HUES48 (cell line): ENCODE data around the gene TLL2.

Source experiments
- H3K27ac ChIP-seq: one replicate; pipeline ENCODE4 v1.7.0; 2013; ENCODE audit warnings: low read depth, low read length, inconsistent platforms
- H3K27me3 ChIP-seq: 2 replicates; pipeline ENCODE4 v1.6.1; 2013; ENCODE audit warnings: mild to moderate bottlenecking, low read length; ENCODE audit not compliant: control insufficient read depth, insufficient read depth
- H3K36me3 ChIP-seq: 2 replicates; pipeline ENCODE4 v1.6.1; 2013; ENCODE audit warnings: low read length; ENCODE audit not compliant: control insufficient read depth, insufficient read depth
- H3K4me1 ChIP-seq: 2 replicates; pipeline ENCODE4 v1.6.1; 2013; ENCODE audit warnings: mild to moderate bottlenecking, low read length; ENCODE audit not compliant: control insufficient read depth, insufficient read depth
- H3K4me3 ChIP-seq: 2 replicates; pipeline ENCODE4 v1.5.1; 2013; ENCODE audit warnings: mild to moderate bottlenecking, low read depth, low read length
- H3K9ac ChIP-seq: 2 replicates; pipeline ENCODE4 v1.6.1; 2013; ENCODE audit warnings: mild to moderate bottlenecking, low read depth, low read length, moderate library complexity
- H3K9me3 ChIP-seq: 2 replicates; pipeline ENCODE4 v1.6.1; 2013; ENCODE audit warnings: low read length; ENCODE audit not compliant: control insufficient read depth, insufficient read depth

TLL2 gene

DNA sequence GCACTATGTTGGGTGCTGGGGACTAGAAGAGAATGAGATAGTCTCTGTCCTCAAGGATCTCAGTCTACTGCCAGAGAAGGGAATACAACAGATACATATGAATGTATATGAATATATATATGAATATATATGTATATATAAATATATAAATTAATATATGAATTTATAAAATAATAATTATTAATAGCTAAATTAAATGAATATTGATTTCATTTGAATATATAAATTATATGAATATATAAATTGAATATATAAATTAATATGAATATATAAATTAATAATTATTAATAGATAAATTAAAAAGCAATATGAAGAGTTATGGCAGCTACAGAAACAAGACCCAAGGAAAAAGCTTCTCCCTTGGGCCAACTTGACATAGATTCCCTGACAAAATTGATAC, 95.1 kb downstream of the TLL2 start:
- no peaks in the 10 kb centered on the region for H3K27me3 ChIP-seq
- no peaks in the 10 kb centered on the region; the same call in 1 of the 2 replicates for H3K4me1 ChIP-seq
- H3K9ac ChIP-seq: no peak overlapping the region
- H3K4me3 ChIP-seq: no peak overlapping the region
- H3K9me3 ChIP-seq: no peaks in the 10 kb centered on the region
- no peak overlapping the region for H3K27ac ChIP-seq
- no peaks in the 10 kb centered on the region for H3K36me3 ChIP-seq

DNA sequence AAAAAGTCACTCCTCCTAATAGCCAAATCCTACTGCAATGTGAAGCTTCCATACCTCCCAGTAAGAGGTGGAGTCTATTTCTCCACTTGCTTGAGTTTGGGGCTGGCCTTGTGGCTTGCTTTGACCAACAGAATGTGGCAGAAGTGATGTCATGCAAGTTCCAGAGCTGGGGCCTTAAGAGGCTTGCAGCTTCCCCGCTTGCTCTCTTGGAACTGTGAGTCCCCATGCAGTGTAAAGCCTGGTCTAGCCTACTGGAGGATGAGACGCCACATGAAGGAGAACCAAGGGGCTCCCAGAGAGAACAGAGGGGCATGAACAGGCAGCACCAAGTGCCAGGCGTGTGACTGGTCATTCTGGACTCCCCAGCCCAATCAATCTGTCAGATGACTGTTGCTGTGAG, 96.3 kb downstream of the TLL2 start:
- no peaks in the 10 kb centered on the region for H3K36me3 ChIP-seq
- H3K9me3 ChIP-seq: no peaks in the 10 kb centered on the region
- H3K9ac ChIP-seq: no peak overlapping the region
- H3K4me3 ChIP-seq: no peak overlapping the region
- no peak overlapping the region for H3K27ac ChIP-seq
- H3K27me3 ChIP-seq: no peaks in the 10 kb centered on the region
- no peaks in the 10 kb centered on the region; the same call in 1 of the 2 replicates for H3K4me1 ChIP-seq

DNA sequence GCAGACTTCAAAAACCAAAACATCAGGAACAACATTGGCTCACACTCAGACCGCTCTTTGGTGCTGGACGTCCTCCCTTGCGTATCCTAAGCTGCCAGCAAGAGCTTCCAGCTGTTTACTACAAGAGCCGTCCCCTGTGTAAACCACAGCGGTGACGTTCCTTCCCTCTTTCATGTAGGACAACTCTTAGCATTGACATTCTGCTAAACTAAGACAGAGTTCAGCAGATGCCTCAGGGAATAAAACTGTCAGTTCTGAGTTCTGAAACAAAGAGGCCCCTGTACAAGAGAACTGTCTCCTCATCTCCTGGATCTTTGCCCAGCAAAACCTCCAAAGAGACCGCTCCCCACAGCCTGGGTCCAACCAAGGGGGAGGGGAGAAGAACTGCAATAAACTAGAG, 97.1 kb downstream of the TLL2 start:
- H3K27me3 ChIP-seq: no peaks in the 10 kb centered on the region
- H3K9me3 ChIP-seq: no peaks in the 10 kb centered on the region
- no peaks in the 10 kb centered on the region for H3K36me3 ChIP-seq
- no peak overlapping the region for H3K4me3 ChIP-seq
- H3K27ac ChIP-seq: no peak overlapping the region
- no peaks in the 10 kb centered on the region; the same call in 1 of the 2 replicates for H3K4me1 ChIP-seq
- no peak overlapping the region for H3K9ac ChIP-seq

DNA sequence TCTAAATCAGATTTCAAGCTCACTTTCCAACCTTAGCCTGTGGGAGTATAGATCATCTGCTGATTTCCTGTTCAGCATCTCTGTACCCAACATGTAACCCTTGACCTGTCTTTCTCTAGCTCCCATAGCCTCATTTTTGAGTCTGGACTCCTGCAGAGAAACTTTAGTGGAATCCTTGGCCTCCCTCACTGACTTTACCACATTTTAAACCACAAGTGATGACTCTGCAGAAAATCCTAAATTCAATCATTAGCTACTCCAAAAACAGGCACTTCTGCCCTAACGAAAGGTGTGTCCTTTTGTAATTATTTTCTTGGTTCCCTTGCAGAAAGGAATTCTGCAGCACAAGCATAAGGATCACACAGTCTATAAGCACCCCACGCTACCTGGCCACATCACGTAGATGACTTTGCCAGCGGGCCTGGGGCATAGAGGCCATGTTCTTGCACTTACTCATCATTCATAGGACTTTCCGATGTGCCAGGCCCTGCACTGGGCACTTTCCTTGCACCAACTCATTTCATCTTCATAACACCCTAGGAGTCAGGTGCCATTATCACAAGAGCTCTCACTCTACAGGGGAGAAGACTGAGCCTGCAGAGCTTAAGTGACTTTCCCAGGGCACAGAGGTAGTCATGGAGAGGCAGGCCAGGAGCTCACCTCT, 97.7 kb downstream of the TLL2 start:
- Histone ChIP-seq H3K4me3 (no peak overlapping the region), H3K4me1 (no peaks in the 10 kb centered on the region; the same call in 1 of the 2 replicates), H3K9me3 (no peaks in the 10 kb centered on the region), H3K36me3 (no peaks in the 10 kb centered on the region), H3K27me3 (no peaks in the 10 kb centered on the region), H3K9ac (no peak overlapping the region), H3K27ac (no peak overlapping the region)

DNA sequence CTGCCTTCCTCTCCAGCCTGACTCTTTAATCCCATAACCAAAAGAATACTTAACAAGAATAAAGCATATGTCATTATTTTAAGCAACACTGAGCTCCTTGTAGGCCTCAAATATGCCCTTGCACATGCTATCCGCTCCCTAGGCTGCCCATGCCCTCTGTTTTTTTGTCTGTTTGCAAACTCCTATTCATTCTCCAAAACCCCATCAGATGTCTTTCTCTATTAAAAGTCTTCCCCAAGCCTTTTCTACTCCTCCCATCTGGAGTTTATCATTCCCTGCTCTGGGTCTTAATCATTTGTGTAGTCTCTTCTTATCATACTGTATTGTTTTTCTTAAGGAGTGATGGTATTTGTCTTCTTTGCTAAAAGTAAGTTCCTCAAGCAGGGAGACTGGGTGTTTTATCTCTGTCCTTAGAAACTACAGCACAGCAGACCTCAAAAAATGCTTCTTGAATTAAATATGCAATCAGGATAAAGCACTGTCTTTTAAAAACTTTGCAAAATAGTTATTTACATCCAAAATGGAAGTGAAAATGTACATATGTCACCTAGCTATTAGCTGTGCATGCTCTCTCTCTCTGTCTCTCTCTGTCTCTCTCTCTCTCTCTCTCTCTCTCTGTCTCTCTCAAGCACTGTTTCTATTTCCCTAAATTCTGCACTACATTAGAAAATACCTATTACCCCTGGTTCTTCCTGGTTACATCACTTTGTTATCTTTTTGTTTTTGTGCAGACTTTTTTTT, 98.4 kb downstream of the TLL2 start:
- no peaks in the 10 kb centered on the region for H3K9me3 ChIP-seq
- no peak overlapping the region for H3K27ac ChIP-seq
- H3K9ac ChIP-seq: no peak overlapping the region

GRCh38 chr10:96414303-96414702, 99.4 kb downstream of the TLL2 start:
- Histone ChIP-seq H3K4me3 (no peak overlapping the region), H3K27me3 (no peaks in the 10 kb centered on the region), H3K27ac (no peak overlapping the region), H3K9ac (no peak overlapping the region), H3K4me1 (no peaks in the 10 kb centered on the region; the same call in 1 of the 2 replicates), H3K9me3 (no peaks in the 10 kb centered on the region), H3K36me3 (no peaks in the 10 kb centered on the region)

More for the DNA sequence above, 98.4 kb downstream of the TLL2 start:
- no peak overlapping the region for H3K4me3 ChIP-seq
- H3K27me3 ChIP-seq: no peaks in the 10 kb centered on the region
- H3K36me3 ChIP-seq: no peaks in the 10 kb centered on the region
- no peaks in the 10 kb centered on the region; the same call in 1 of the 2 replicates for H3K4me1 ChIP-seq

DNA sequence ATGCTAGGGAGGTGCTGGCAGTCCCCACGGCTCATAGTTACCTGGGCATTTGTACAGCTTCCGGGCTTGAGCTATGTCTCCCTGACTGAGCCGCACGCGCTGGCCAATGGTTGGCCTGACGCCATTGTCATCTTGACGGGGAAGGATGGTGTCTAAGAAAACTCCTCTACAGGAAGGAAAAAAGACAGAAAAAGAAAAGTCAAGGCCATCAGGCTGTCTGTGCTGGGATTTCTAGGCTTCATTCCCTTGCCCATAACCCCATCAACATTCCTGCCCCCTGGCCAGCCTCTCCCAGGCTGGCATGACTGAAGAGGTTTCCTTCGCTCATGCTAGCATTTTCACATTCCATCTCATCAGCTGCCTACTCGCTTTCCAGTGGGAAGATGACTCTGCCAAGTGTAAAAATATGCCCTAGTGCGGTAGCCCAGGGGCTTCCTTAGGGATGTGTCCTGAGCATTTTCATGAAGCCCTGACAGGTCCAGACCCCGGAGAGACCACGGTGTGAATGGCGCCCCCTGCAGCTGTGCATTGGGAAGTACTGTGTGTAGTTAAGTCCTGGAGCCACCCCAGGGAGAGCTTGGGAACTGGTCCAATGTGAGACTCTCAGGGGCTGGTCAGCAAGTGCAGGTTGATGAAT, 100.5 kb downstream of the TLL2 start:
- Histone ChIP-seq H3K4me3 (no peak overlapping the region), H3K36me3 (no peaks in the 10 kb centered on the region), H3K27me3 (no peaks in the 10 kb centered on the region), H3K9me3 (no peaks in the 10 kb centered on the region), H3K9ac (no peak overlapping the region), H3K4me1 (no peaks in the 10 kb centered on the region; the same call in 1 of the 2 replicates), H3K27ac (no peak overlapping the region)

DNA sequence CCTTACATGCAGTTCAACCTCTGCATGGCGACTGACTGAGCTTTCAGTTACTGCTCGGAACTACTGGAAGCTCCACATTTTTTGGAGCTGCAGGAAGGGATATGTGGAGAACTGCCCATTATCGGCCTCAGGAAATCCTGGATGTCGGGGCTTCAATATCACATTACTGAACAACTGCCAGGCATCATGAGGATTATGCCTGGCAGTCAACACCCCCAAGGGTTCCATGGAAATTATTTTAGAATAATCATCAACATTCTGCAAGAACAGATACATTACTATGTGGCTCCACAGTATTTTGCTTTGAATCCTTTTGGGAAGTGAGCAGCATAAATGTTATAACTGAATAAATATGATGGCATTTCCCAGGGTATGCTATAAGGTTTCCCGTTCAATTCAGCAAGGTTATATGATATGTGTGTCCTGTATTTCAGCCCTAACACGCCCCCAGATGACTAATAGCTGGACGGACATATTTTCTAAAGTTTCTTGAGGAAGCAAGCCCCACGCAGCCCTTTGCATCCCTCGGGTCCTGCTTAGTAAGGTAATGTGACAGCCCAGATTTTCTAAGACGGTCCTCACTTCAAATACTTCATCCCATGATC, 101.9 kb downstream of the TLL2 start:
- H3K36me3 ChIP-seq: no peaks in the 10 kb centered on the region
- no peak overlapping the region for H3K4me3 ChIP-seq
- H3K27me3 ChIP-seq: no peaks in the 10 kb centered on the region
- H3K4me1 ChIP-seq: no peaks in the 10 kb centered on the region
- H3K9me3 ChIP-seq: no peaks in the 10 kb centered on the region
- no peak overlapping the region for H3K9ac ChIP-seq
- H3K27ac ChIP-seq: no peak overlapping the region

- Histone ChIP-seq H3K9me3 (no peaks in the 10 kb centered on the region), H3K27ac (no peak overlapping the region), H3K4me1 (no peaks in the 10 kb centered on the region), H3K36me3 (no peaks in the 10 kb centered on the region), H3K27me3 (no peaks in the 10 kb centered on the region), H3K9ac (no peak overlapping the region), H3K4me3 (no peak overlapping the region)
Measured at GRCh38 chr10:96410296-96410695, 103.4 kb downstream of the TLL2 start.

DNA sequence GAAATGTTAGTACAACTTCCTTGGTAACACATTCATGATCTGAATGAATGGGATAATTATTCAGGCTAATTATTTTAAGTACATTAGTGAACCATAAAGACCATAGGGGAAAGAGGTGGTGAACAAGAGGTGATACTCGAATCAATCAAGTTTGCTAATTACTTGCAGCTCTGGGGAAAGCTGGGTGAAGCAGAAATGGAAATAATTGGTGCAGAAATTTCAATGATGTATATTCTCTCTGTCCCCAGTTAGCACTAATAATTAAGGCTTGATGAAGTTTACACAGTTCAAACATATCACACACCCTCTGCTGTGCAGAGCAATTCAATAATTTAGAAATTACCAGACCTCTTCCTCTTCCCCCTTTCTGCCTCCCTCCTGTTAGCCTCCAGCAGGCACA, 105.5 kb downstream of the TLL2 start:
- H3K4me1 ChIP-seq: no peaks in the 10 kb centered on the region
- no peak overlapping the region for H3K9ac ChIP-seq
- H3K36me3 ChIP-seq: no peaks in the 10 kb centered on the region
- H3K9me3 ChIP-seq: no peaks in the 10 kb centered on the region
- no peaks in the 10 kb centered on the region for H3K27me3 ChIP-seq
- H3K27ac ChIP-seq: no peak overlapping the region
- no peak overlapping the region for H3K4me3 ChIP-seq
